Stimulated activated CD8-positive, alpha-beta memory T cell treated with anti-CD3 and anti-CD28 coated beads, Interleukin-15, amount 100 ng/mL, for 24 hours (primary cell): Measurements from ENCODE around the gene TLE3.

Source experiments
- DNase-seq: peaks from one replicate; pipeline ENCODE4 v3.0.0-alpha.2; 2020; ENCODE audit warnings: low read depth

Gene TLE3

DNA sequence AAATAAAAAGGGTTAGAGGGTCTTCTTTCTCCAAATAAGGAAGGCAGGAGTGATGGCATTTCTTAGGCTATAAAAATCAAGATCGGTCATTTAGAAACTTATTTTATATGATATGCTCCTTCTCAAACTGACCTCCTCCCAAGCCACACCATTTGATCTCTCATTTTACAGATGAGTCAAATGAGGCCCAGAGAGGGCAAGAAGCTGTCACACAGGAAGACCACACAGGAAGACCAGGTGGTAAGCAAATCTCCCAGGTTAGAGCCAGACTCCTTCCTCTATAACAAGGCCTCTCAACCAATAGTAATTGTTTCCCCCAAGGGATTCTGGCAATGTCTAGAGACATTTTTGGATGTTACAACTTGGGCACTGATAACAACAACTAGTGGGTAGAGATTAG is 13.8 kb downstream of the TLE3 start:
- DNase-seq = no peak

DNA sequence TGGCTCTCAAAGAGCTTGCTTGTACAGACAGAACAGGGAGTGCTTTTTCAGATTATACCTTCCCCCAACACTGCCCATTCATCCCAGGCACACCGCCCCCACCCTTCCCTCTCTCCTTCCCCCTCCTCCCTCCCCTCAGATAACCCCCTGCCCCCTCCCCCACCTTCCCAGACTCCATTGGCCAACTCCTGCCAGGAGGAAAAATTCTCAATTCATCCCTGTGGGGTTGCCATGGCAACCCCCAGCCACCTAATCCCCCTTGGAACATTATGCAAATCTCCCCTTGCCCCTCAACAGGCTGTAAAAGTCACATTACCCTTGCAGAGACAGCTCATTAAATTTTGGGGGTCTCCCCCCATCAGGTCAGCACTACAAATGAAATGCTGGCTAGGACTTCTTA is 14.3 kb downstream of the TLE3 start:
- no peak for DNase-seq

DNA sequence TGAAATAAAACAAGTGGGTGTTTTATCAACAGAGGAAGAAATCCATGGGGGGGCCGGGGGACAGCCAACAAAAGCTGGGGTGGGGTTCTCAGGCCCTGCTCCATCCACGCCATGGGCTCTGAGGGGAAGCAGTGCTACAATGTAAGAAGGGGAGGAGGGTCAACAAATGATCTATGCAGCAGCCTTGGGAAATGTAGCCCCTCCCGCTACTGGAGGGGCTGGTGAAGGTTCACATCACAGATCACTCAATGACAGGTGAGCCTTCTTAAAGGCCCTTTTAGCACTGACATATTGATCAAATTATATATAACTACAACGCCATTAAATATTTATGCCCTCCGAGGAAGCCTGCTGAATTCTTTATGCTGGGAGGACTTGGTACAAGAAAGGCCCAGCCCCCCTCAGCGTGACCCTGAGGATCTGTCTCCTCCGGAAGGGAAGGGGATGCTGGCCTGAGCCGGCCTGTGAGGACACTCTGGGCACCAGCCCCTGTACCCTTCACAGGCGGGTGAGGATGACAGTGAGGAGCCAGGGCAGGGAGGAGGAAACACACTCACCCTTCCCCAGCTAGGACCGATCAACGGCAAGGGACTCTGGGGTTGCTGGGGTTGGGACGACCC is 15.3 kb downstream of the TLE3 start:
- no peak for DNase-seq

DNA sequence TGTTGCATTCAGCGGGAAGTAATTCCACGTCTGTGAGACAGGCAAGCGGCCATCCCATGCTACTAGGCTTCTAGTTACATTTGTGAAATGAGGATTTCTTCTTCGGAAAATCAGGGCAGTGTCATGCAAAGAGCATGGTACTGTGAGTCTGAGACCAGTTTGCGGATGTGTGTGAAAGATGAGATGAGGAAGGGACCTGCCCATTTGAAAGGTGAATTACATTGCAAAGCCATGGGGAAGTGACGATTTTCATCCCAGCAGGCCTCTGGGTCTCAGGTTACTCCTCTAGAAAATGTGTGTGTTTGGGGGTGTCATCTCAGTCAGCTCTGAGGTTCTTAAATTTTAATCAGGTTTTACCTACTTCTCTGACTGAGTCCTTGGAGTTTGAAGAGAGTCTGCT is 16.1 kb downstream of the TLE3 start:
- DNase-seq = no peak

DNA sequence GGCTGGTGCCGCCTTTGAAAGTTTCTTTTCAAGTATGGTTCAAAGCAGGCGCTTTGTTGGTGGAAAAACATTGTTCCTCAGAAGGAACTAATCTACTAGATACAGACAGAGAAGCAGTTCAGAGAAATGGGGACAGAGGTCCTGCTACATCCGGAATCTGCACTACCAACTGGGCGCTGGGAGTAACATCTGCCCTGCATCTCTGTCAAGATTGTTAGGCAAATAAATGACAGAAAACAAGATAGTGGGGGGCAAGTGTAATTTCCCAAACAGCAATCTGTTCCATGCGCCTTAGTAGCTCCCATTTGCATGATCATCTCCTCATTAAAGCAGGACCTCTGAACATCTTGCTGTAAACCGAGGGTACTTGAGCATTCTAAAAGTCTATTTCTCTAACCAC is 17.4 kb downstream of the TLE3 start:
- DNase-seq = no peak

DNA sequence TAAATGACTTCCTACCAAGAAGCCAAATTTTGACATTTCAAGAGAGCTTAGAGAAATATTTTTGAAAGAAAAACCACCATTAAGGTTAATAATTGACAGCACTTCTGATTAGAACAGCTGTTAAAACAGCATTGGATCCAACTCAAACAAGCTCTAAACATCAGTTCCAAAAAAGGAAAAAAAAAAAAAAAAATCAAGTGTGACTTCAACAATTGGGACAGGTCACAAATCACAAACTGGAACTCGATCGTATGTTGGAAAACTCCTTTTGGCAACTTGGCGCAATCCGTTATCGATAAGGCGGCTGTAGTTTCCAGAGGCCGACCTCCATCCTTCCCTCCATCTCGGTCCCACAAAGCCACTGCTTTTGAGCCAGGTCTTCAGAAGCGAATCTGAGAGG is 17.8 kb downstream of the TLE3 start:
- no peak for DNase-seq

DNA sequence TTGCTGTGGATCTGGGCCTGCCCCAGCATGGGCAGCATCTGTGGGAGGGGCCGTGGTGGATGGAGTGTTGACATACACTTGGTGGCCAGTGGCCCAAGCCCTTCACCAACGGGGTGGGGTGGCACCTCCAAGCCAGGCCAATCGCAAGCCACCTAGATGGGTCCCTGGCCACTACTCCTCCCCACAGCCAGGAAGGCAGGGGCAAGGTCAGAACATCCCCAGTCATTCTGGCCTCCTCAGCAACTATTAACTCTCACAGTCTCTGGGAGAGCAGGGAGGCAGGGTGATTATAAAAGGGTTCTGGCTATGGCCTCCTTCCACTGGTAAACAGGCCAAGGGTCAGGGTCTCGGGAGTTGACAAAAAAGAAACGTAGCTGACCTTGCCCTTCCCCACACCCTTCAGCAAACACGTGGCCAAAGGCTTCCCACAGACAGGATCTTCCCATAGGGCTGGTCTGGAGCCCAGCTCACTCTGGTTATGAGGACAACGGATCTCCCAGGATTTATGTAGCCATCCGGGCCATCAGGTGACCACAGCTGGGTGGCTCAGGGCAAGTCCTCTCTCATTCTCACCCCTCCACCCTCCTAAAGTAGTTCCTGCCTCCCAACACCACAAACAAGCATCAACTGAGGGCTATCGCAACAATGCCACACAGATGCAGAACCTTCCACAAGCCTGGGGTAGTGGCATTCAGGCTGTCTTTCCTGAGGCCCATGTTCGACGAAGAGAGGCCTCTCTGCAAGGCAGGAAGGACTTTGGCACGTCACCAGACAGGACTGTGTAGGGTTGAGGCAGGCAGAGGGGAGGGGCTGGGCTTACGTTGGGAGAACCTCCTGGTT is 18.9 kb downstream of the TLE3 start:
- no peak for DNase-seq

DNA sequence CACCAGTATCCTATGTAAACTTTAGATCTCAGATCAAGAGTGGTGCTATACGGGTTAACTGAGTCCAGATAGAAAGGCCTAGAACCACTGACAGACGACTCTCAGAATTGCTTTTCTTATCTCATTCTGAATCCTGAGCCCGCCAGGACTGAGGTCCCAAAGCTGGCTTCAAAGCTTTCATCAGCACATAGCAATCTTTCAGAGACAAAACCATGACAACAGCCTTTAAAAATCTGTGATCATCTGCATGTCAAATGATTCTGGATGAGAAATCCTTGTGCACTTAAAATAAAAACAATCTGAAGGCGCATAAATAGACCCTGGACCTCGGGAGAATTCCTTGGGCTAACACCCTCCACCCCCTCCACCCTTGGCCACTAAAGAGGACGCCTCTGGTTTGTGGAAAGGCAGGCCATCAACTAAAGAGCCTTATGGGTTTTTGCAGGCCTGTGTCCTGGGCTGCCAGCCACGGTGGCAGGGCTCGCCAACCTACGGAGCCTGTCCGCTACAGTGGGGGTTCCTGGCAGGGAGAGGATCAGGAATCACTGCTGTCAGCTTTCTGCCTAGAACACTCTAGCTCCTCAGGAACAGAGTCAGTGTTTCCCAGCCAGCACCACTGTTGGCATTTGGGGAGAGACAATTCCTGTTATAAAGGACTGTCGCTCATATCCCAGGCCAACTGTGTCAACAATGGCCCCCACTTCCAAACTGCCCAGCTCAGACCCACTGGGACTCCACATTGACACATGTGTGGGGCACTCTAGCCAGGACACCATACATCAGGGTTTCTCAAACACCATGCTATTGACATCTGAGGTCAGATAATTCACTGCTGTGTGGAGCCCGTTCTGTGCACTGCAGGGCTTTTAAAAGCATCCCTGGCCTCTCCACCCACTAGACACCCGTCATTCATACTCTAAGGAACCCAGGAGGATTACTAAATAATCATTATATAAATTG is 20.2 kb downstream of the TLE3 start:
- no peak for DNase-seq

DNA sequence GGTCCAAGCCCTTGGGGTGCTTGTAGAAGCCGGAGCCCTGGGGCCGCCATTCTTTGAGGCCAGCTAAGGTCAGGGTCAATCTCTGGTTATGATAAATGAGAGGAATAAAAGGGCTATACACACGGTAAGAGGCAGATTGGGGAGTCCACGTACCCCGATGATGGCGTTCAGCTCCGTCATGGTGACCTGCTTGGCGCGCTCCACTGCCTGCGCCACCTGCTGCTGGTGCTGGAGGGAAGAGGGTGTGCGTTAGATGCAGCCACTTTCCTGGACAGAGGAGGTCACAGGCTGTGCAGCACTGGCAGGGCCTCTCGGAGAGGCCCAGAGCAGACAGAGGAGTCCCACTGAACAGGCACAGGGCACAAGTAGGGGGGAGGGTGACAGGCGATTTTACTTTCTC is 23.3 kb downstream of the TLE3 start:
- DNase-seq = no peak

DNA sequence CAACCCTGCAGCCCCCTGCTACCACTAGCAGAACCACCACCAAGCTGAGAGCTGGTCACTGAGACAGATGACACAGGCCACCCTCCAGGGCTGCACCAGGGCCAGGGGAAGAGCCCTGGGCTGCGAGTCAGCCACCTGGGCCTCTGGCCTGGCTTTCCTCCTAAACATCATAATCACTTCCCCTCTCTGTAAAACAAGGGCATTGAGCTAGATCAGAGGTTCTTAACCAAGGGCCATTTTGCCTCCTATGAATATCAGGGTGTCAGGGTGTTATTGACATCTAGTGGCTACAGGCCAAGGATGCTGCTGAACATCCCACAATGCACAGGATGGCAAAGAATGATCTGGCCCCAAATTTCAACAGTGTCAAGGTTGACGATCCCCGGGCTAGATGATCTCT is 25.2 kb downstream of the TLE3 start:
- DNase-seq = no peak

DNA sequence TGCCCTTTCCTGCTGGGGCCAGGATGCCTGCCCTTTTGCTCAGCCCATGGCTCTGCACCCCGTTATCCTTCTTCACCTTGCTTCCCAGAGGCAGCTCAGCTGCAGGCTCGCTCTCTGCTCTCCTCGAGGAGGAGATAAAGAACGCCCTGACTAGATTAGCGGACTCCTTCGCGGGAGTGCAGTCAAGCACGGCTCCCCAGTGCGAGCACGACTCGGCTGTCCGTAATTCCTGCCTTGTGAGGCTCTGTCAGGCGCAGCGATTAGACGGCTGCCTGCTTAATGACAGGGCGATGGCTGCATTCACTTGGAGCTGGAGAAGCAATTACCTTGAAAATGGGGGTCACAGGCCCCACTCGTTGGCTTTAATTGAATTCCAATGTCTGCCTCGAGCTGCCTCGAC is 25.9 kb downstream of the TLE3 start:
- DNase-seq = no peak

DNA sequence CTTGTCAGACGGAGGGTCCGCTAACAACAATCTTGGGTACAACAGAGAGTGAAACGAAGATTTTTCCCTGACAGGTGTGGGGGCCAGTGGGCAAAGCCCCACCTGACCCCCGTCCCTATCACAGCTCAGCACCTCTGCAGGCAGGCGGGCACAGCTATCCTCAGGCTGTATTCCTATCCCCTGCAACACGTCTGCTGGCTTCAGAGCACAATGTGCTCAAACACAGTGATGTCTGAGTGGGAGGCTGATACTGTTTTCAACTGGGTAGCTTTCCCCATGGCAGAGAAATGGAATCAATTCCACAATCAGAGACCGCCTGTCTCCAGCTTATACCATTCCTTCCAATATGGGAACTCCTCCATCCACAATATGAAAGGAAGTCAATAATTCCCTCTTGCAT is 28.0 kb downstream of the TLE3 start:
- no peak for DNase-seq

DNA sequence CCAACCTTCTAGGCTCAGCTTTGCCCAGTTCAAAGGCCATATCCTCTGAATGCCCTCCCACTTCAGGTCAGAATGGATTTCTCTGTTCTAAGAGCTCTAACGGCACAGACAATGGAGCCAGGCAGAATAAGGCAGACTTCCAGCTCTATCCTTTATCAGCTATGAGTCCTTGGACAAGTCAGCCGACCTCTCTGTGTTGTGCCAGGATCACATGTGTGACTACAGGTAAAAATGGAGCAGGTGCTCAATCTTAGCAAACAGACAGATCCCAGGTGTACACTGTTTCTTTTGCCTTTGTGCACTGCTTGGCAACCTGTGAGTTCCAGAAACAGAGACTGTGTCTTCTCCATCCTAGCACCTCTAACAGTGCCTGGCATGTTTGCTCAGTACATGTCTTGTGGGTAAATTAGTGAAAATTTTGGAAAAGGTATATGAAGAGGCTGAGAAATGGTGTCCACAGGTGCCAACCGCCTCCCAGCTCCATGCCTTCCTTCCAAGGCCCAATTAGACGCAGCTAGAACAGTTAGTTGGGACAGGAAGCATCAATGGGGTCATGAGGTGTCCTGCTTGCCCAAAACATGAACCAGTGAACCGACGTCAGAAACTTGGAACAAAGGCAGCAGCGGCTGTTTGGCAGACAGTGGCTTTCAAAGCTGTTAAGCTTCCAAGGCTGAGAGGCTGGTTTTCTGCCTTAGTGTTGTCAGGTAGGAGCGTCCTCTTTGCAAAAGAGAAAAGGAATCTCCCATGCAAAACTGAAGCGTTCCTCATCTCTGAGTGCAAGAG is 28.7 kb downstream of the TLE3 start:
- no peak for DNase-seq

DNA sequence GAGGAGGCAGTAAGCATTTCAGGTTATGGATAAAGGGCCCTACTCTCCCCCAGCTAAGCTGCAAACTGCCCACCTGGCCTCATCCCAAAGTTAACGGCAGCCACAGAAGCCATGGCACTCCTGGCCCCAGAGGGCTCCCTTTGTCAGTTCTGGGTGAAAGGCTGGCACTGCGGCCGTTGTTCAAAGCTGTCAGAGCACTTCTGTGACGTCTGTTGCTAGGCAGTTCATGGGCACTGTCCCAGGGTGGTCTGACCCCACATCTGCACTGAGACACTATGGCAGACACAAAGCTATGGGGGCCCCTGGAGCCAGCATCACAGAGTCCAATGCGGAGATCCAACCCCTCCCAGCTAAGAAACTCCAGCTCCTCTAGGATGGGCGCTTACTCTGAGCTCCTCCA is 30.0 kb downstream of the TLE3 start:
- no peak for DNase-seq

DNA sequence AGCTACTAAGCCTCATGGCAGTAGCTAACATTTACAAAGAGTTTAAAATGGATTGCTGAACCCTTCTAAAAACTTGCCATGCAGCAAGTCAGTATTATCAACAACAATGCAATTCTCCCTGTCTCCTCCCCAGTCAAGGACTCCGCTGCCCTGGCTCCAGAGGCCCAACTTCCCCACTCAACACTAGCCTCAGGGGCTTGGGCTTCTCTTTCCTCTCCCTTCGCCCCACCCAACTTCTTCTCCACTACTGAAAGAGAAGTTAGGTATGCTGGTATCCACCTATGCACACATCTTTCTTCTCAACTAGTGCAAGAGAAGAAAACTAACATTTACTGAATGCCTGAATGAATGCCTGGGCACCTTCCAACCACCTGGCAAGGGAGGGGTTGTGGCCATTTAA is 30.7 kb downstream of the TLE3 start:
- DNase-seq = no peak

DNA sequence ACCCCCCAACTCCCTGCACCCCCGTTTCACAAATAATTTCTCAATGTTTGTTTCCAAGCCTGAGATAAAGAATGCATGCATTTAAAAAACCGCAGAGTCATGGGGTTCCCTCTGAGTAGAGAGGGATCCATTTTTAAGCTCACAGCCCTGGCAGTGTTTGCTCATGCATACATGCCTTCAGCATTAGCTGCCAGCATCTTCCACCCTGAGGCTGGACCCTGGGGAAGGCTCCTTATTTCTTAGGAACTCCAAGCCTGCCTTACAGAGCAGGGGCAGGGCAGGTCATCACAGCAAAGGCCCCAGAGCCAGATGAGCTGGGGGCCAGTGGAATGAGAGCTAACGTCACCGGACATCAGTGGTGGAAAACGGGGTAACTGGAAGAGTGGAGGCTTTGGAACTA is 31.3 kb downstream of the TLE3 start:
- no peak for DNase-seq

DNA sequence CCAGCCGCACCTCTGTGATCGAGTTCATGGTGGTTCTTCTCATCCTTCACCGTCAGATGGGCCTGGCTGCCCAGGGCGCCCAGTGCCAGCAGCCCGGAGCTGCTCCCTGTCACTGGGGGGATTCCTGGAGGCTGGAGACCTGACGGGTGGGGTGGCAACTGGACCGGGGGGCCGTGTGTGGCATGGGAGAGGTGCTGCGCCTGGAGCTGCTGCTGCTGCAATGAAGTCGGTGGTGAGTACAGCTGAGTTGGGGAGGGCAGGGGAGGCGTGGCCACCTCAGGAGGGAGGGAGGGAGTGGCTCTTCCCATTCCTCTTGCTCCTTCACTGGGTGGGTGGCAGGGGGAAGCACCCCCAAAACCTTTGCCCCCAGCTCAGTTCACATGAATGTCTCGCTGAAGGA is 31.7 kb downstream of the TLE3 start:
- no peak for DNase-seq

DNA sequence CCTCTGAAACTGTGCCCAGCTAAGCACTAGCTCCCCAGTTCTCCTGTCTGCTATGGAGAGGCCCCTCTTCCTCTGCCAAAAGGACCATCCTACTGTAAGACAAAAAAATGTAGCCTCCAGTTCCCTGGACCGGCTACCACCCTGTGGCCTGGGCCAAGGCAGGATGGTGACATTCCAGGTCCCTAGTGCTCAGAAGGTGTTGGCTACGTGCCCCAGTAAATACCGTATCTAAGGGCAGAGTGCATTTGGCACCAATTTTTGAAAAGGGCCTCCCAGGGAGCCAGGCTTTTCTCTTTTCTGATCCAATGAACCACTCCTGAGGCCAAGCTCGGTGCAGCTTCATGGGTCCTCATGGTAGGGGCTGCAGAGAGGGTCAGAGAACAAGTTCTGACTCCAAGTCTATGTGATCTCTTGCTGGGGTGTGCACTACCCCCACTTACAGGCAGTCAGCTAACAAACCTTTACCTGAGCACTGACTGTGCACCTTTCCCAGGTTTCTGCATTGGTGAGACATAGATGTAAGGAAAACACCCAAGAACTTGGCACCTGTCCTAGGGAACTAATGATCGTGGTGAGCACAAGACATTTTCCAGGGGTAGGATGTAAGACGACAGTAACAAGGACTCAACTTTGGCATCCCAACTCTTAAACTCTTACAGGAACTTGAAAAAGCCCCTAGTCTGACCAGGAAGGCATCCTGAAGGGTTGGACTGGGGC is 32.6 kb downstream of the TLE3 start:
- DNase-seq = no peak

DNA sequence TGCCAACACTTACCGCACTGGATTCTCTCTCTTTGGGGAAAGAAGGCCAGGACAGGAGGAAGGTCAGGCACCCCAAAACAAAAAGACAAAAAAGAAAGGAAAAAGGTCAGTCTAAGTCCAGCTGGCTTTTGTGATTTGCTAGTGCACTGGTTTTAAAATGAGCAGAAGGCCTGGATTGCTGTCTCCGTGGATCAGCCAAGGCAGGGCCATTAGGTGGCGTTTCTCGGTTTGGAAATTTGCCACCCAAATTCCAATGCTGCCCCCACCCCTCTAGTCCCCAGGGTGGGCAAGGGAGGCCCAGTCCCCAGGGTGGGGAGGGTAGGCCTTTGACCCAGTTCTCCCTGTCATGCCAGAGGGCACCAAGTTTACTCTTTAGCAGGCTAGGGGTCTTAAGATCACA is 33.3 kb downstream of the TLE3 start:
- no peak for DNase-seq

DNA sequence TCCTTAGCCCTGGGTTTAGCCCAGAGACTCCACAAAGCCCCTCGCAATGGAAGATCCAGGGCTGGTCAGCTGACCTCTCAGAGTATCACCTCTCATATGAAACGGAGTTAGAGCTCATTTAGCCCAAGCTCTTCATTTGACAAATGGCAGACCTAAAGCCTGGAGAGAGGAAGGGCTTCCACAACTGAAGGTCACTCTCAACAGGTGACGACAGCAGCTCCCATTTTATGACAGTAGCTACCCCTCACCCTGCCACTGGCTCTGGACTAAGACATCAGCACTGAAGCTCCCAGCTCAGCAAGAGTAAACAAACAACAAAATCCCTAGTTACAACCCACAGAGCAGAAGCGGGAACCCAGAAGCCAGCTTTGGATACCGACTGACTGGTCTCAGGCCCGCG is 33.7 kb downstream of the TLE3 start:
- no peak for DNase-seq

DNA sequence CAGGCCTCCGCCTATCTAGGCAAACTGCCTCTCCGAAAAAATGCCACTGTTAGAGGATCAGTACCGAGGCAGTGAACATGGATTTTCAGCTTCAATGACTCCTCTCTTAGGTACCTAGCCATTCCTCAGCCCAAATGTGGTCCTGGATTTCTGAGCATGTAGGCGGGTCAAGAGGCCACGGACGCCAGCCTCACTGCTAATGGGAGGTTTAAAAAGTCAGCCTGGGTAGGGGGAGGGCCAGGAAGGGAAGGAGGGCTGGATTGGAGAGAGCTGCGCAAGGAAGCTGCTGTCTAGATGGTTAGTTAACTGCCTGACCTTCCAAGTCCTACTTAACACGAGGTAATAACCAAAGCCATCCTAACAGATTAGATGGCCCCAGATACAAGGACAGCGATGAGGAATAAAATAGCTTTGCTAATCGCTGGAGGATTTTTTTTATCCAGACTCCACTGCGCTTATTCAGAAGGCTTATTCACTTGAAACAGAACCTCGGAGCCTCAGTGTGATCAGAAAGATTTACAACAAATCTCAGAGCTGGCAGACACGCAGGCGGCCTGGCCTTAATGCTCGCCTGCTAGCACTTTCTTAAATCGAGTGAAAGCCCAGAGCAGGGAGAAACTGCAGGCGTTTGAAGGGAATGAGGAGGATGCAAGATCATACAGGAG is 34.3 kb downstream of the TLE3 start:
- no peak for DNase-seq
